Smooth muscle cell (in vitro differentiated cells): ENCODE data around the gene GAD2. TPM values are rescaled to one million over a fixed set of nuclear protein-coding genes. Genes with fewer than 3 reads are reported as not detected.

Experiments
- DNase-seq: peaks from one replicate; lab custom pipeline; 2025; ENCODE audit not compliant: unreplicated experiment; lab: John Stamatoyannopoulos, UW
- H2AFZ ChIP-seq: fragments of 200-600 bp; sonication (generic); 2 replicates; pipeline ENCODE4 v1.6.0; 2016; ENCODE audit warnings: antibody characterized with exemption, low read depth, mild to moderate bottlenecking
- H3F3A ChIP-seq: fragments of 200-600 bp; sonication (generic); 2 replicates; pipeline ENCODE4 v1.6.0; 2017; ENCODE audit warnings: antibody characterized with exemption, low read depth
- H3K27ac ChIP-seq: fragments of 200-600 bp; sonication (generic); 2 replicates; pipeline ENCODE4 v1.5.1; 2016; ENCODE audit warnings: low read depth, mild to moderate bottlenecking
- H3K27me3 ChIP-seq: fragments of 200-600 bp; sonication (generic); 2 replicates; pipeline ENCODE4 v1.6.1; 2016; ENCODE audit warnings: low read depth, mild to moderate bottlenecking
- H3K36me3 ChIP-seq: fragments of 200-600 bp; sonication (generic); 2 replicates; pipeline ENCODE4 v1.5.1; 2016; ENCODE audit warnings: low read depth
- H3K4me1 ChIP-seq: fragments of 200-600 bp; sonication (generic); 2 replicates; pipeline ENCODE4 v1.5.1; 2016; ENCODE audit warnings: low read depth
- H3K4me2 ChIP-seq: fragments of 200-600 bp; sonication (generic); 2 replicates; pipeline ENCODE4 v1.6.0; 2016; ENCODE audit warnings: mild to moderate bottlenecking
- H3K4me3 ChIP-seq: fragments of 200-600 bp; sonication (generic); 2 replicates; pipeline ENCODE4 v1.5.1; 2016; ENCODE audit warnings: mild to moderate bottlenecking
- H3K79me2 ChIP-seq: fragments of 200-600 bp; sonication (generic); 2 replicates; pipeline ENCODE4 v1.6.0; 2016; ENCODE audit warnings: low read depth, mild to moderate bottlenecking
- H3K9ac ChIP-seq: fragments of 200-600 bp; sonication (generic); 2 replicates; pipeline ENCODE4 v1.6.0; 2016; ENCODE audit warnings: low read depth
- H3K9me3 ChIP-seq: fragments of 200-600 bp; sonication (generic); replicated peaks from 2 replicates; pipeline ENCODE4 v1.5.1; 2016; ENCODE audit warnings: low read depth
- H4K20me1 ChIP-seq: fragments of 200-600 bp; sonication (generic); 2 replicates; pipeline ENCODE4 v1.6.0; 2016; ENCODE audit warnings: low read depth
- CTCF ChIP-seq: fragments of 200-600 bp; sonication (generic); IDR thresholded peaks from 2 replicates; pipeline ENCODE4 v1.5.1; 2017; ENCODE audit warnings: borderline replicate concordance, mild to moderate bottlenecking, antibody characterized with exemption; ENCODE audit not compliant: insufficient read depth, poor library complexity, severe bottlenecking
- whole genome bisulfite sequencing: methylation state at CpG from one replicate; pipeline ENCODE4 v1.1.7; 2016; ENCODE audit warnings: low lambda C conversion rate; 5-methylcytosine and 5-hydroxymethylcytosine counted together
- polyA plus RNA-seq: library from polyadenylated mRNA; unstranded; fragments of >200 nt; fragmentation: Nextera tagmentation; extraction: Ambion mirVana; gene quantifications from 2 replicates; pipeline ENCODE4 v1.2.1, GENCODE V29; 2016
- total RNA-seq: library from RNA; depleted of rRNA; stranded (reverse); fragments of >200 nt; gene quantifications from 2 replicates; pipeline ENCODE4 v1.2.3, GENCODE V29; 2014

The GAD2 gene
- total and polyA plus RNA-seq, 2 experiments from 2014 or later, result not detected

DNA sequence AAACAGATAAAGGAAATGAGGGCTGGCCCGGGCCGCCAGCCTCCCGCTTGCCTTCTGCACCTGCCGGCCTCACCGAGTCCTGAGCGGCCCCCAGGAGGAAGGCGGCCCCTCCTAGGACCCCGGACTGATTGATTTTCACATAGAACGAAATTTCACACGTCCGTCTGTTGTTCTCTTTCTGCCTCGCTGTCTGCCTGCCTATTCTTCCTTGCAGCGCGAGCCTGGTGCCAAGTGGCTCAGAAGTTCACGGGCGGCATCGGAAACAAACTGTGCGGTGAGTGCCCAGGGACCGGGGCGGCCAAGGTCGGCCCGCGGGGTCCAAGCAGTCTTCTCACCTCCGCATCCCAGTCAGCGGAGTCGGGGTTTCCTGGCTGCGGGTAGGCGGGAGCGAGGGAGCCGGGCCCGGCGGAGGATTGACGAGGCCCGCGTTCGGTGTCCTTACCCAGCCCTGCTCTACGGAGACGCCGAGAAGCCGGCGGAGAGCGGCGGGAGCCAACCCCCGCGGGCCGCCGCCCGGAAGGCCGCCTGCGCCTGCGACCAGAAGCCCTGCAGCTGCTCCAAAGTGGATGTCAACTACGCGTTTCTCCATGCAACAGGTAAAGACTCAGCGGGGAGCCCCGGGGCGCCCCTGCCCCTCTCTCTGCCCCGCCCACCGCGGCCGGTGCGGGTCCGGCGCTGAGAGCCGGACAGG, 967 bp downstream of the GAD2 start:
- no peak for DNase-seq
- peak overlapping the region; percentile 8 for H3K4me3 ChIP-seq
- H3K27ac ChIP-seq, result no peak overlapping the region
- no peaks in the 10 kb centered on the region for H3K79me2 ChIP-seq
- WGBS, result 1% methylated on average over 62 of the region's 64 CpGs
- peak overlapping the region; percentile 81 for H3K4me2 ChIP-seq
- no peak for TF ChIP-seq CTCF
- H3K36me3 ChIP-seq, result no peaks in the 10 kb centered on the region
- no peaks in the 10 kb centered on the region for H3F3A ChIP-seq
- no peak overlapping the region for H2AFZ ChIP-seq
- H4K20me1 ChIP-seq, result no peaks in the 10 kb centered on the region
- no peaks in the 10 kb centered on the region for H3K9me3 ChIP-seq
- no peak overlapping the region for H3K9ac ChIP-seq
- peaks cover 33% of the 10 kb centered on the region for H3K4me1 ChIP-seq
- peaks cover 100% of the 10 kb centered on the region for H3K27me3 ChIP-seq

DNA sequence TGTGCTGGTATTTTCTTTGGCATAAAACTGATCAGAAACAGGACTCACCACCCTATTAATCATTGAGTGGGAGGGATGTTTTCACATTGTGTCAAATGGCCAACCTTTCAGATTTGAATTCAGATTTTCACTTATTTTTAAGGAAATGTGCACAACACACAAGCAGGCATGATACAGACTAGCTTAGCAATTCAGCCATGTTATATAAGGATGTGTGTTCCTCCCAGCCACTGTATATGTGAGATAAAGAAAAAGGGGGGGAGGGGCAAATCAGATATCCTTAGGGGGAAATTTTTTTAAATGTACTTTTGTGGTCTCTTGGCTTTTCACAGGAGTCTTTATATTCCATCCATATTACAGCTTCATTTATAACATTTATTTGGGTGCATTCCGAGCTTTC, 3.1 kb downstream of the GAD2 start:
- H3F3A ChIP-seq, result no peaks in the 10 kb centered on the region
- H4K20me1 ChIP-seq, result no peaks in the 10 kb centered on the region
- peaks cover 96% of the 10 kb centered on the region for H3K27me3 ChIP-seq
- H3K79me2 ChIP-seq, result no peaks in the 10 kb centered on the region
- H3K36me3 ChIP-seq, result no peaks in the 10 kb centered on the region
- H3K4me3 ChIP-seq, result no peak overlapping the region
- H3K9me3 ChIP-seq, result no peaks in the 10 kb centered on the region
- TF ChIP-seq CTCF, result no peak
- no peak for DNase-seq
- peaks cover 18% of the 10 kb centered on the region for H3K4me1 ChIP-seq
- no peak overlapping the region for H3K9ac ChIP-seq
- no peak overlapping the region for H2AFZ ChIP-seq
- no peak overlapping the region for H3K4me2 ChIP-seq
- WGBS, result 96% methylated on average over 1 of the region's 1 CpG
- H3K27ac ChIP-seq, result no peak overlapping the region

DNA sequence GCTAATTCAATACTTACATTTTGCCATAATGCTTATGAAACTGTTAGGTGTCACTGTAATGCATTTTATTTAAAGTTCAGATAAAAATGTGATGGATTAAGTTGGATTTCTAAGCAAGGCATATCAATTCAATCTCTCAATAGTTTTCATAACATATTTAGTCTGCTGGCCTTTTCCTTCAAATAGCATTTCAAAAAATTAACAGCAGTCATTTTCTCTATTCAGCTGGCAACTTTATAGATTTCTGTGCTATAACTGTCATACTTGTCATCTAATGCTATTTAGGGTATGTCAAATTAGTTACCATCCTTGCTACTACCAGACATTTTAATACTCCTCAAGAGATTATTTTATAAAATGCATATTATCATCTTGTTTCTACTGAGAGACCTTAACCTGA, 4.3 kb downstream of the GAD2 start:
- peaks cover 96% of the 10 kb centered on the region for H3K27me3 ChIP-seq
- no peaks in the 10 kb centered on the region for H3K79me2 ChIP-seq
- no peaks in the 10 kb centered on the region for H3K9me3 ChIP-seq
- no peak overlapping the region for H3K9ac ChIP-seq
- no peak overlapping the region for H3K27ac ChIP-seq
- H3F3A ChIP-seq, result no peaks in the 10 kb centered on the region
- H4K20me1 ChIP-seq, result no peaks in the 10 kb centered on the region
- DNase-seq, result no peak
- no peak overlapping the region for H3K4me3 ChIP-seq
- H3K4me2 ChIP-seq, result no peak overlapping the region
- peaks cover 9% of the 10 kb centered on the region for H3K4me1 ChIP-seq
- H3K36me3 ChIP-seq, result no peaks in the 10 kb centered on the region
- TF ChIP-seq CTCF, result no peak
- no peak overlapping the region for H2AFZ ChIP-seq

- Histone ChIP-seq H3K9ac (no peak overlapping the region), H3K79me2 (no peaks in the 10 kb centered on the region), H3K4me3 (no peak overlapping the region), H4K20me1 (no peaks in the 10 kb centered on the region), H3K4me1 (peaks cover 5% of the 10 kb centered on the region), H3K4me2 (no peak overlapping the region), H3K9me3 (no peaks in the 10 kb centered on the region), H3F3A (no peaks in the 10 kb centered on the region), H3K27me3 (peaks cover 96% of the 10 kb centered on the region), H3K36me3 (no peaks in the 10 kb centered on the region), H3K27ac (no peak overlapping the region), H2AFZ (no peak overlapping the region)
- TF ChIP-seq CTCF, result no peak
- 66% methylated on average over 9 of the region's 9 CpGs for WGBS
- no peak for DNase-seq
Observed at GRCh38 chr10:26221541-26221940, 5.0 kb downstream of the GAD2 start.
